ENCODE measurements around the gene OVCH1.
"Not testable (repeated sequence)": the region's sequence is repeated elsewhere in the genome, so short reads cannot be mapped to it uniquely, and the experiment has no call there.

Gene OVCH1

GRCh38 chr12:29389295-29389919, 108.1 kb downstream of the OVCH1 start:
- no peak for DNase-seq (ENCODE audit: low read depth, low spot score)
- H3K4me3 ChIP-seq (ENCODE audit: low read depth, low read length), result no peak overlapping the region
- no peak for TF ChIP-seq CTCF (IDR thresholded peaks at IDR 0.05; ENCODE audit: low read depth, low read length)
- in situ Hi-C loops (cut with HindIII; ENCODE audit: low sequenced_read_pairs), result no loop called here

- H3K4me3 ChIP-seq (ENCODE audit: low read depth, low read length); in situ Hi-C loops (cut with HindIII; ENCODE audit: low sequenced_read_pairs); DNase-seq (ENCODE audit: low read depth, low spot score): not testable (repeated sequence)
Measured at GRCh38 chr12:29386084-29386680, 111.3 kb downstream of the OVCH1 start.

GRCh38 chr12:29385194-29385593, 112.3 kb downstream of the OVCH1 start:
- in situ Hi-C loops (cut with HindIII; ENCODE audit: low sequenced_read_pairs); DNase-seq (ENCODE audit: low read depth, low spot score); H3K4me3 ChIP-seq (ENCODE audit: low read depth, low read length): not testable (repeated sequence)

- no peak for TF ChIP-seq CTCF (IDR thresholded peaks at IDR 0.05; ENCODE audit: low read depth, low read length)
- H3K4me3 ChIP-seq (ENCODE audit: low read depth, low read length), result no peak overlapping the region
- no peak for DNase-seq (ENCODE audit: low read depth, low spot score)
- in situ Hi-C loops (cut with HindIII; ENCODE audit: low sequenced_read_pairs), result no loop called here
Measured at GRCh38 chr12:29382251-29382650, 115.2 kb downstream of the OVCH1 start.

GRCh38 chr12:29380536-29381523, 116.7 kb downstream of the OVCH1 start, which contains the start of gene ERGIC2:
Gene ERGIC2 (minus strand): TSS chr12:29381172. CDS start chr12:29371633, 9,539 bp downstream.
- no peak for TF ChIP-seq CTCF (IDR thresholded peaks at IDR 0.05; ENCODE audit: low read depth, low read length)
- peak within 1 kb of the TSS; percentile 100 for H3K4me3 ChIP-seq (ENCODE audit: low read depth, low read length)
- in situ Hi-C loops (cut with HindIII; ENCODE audit: low sequenced_read_pairs), result no loop called here
- peak; percentile 99 for DNase-seq (ENCODE audit: low read depth, low spot score)
